ENCODE data around the gene GABRB1.

The GABRB1 gene

DNA sequence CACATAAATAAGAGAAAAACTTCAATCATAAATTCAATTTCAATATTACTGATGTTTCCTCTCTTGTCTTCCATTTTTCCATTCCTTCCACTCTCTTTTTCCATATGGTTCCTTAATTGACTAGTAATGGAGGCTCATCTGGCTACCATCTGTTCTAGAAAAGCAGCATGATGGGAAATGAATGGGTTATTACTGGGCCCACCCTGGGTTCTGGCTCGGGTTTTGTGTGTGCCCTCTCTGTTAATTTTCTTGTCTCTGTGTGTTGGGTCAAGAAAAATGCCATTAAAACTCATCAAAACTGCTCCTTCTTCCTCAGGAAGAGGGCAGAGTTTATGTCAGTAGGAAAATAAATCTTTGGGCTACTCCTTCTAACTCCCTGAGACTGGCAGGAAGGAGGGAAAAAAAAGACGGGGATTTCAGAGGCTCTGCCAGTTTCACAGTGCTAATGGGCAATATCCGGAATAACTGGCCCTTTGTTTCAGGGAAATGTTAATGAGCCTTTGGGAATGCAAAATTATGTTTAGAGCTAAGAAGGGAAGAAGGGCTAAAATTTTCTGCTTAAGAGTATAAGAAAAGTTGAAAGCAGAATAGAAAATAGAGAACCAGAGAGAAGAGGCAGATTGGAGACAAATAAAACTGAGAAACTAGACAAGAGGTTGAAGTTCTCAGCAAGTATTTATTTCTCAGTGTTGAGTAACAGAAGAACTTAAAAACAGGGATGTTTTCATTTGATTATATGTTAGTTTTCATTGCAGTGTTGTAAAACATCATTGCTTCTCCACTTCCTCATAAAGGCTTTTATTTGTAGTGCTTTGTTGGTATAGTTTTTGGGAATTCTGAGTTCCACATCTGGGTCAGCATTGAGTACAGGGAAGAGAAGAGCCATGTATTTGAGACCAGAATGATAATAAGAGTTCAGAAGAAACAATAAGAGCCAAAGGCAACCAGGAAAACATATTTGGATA lies 19.7 kb downstream of the GABRB1 start:
- DNase-seq: no peak

DNA sequence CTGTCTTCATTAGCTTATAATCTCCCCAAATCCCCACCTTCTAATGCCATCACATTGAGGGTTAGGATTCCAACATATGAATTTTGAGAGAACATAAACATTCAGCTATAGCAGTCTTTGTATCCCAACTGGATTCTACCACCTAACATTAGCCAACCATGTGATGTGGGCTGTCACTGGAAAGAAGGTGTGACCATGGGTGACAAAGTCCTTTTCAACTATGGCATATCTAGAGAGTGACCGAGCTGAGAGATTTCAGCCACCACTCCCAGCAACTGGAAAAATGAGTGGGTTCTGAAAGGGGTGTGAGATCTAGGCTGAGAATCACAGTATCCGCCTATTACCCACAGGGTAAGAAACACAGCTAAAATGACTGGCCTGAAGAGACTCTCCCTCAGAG lies 22.1 kb downstream of the GABRB1 start:
- DNase-seq: no peak

DNA sequence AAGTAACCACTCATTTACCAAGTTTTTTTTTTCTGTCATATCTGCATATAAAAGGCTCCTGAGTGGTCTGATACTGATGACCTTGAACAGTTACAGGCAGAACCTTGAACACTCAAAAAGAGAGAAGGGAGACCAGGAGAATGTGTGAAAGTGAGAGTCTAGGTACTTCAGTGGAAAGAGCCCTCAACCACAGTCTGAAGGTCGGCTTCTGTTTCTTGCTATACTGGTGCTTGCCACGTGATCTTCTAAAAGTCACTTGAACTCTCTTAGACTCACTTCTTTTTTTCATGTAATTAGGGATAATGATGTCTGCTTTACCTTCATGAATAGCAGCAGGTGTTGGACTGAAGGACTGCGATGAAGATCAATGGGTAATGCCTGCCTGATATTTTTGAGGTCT lies 22.8 kb downstream of the GABRB1 start:
- no peak for DNase-seq

DNA sequence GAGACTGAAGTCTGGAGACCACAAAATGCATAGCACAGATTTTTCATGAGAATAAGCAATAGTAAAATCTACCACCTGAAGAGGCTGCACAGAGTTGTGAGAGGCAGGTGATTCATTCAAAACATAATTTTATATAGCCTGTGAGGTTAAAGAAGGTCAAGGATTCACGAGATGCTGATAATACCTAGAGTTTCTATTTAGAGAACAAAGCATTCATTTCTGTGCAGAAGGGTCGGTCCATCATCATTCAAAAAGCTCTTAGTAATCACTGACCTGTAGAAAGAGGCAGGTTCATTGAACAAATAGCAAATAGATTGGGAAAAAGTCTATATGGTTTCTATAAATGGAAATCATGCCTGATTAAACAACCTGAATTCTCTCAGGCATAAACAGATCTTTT lies 26.6 kb downstream of the GABRB1 start:
- DNase-seq: no peak

DNA sequence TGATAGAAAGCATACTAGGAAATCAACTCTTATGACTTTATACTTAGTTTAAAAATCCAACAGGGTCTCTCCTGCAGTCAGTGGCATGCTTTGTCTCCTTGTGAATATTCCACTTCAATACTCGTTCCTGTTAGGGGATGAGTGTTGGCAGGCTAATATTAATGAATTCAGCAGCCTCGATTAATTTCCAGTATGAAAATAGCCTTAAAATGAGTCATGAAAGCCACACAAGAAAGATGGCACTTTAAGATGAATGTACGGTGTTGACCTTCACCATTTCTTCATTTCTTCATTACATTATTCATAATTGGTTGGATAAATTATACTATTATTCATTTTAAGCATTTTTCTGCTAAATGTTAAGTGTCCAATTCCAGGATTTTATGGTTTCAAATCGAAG lies 29.2 kb downstream of the GABRB1 start:
- DNase-seq: no peak

DNA sequence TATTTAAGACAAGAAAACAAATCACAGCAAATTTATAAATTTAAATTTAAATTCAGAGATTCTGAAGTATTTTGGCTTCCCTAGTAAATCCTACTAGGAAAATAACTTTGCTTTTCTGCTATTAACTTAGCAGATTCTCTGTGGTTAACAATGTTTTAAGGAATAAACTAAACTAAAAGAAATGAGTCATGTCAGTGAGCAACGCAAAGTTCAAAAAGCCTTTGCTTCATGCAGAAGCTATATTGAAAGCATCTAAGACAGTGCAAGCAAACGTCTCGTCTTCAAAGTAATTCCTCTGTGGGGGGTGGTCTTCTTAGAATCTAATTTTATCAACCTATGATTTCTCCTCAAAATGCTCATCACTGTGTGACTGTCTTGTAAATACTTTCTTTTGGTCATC lies 30.1 kb downstream of the GABRB1 start:
- DNase-seq: no peak

DNA sequence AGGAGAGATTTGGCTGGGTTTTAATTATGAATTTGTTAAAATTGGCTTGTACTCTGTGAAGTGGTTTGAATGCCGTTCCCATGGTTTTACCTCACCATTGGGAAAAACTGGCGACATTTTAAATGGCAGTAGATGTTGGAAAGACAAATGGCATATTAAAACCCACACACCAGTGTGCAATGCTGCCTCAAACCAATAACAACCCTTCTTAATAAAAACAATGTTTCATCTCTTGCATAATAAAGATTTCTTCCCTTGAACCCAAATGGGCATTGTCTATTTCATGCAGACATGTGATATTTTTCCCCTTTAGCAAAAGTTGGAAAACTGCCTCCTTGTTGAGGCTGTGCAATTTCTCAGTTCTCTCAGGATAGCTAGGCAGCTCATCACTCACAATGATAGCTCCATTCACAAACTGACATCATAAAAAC lies 33.7 kb downstream of the GABRB1 start:
- DNase-seq: no peak

DNA sequence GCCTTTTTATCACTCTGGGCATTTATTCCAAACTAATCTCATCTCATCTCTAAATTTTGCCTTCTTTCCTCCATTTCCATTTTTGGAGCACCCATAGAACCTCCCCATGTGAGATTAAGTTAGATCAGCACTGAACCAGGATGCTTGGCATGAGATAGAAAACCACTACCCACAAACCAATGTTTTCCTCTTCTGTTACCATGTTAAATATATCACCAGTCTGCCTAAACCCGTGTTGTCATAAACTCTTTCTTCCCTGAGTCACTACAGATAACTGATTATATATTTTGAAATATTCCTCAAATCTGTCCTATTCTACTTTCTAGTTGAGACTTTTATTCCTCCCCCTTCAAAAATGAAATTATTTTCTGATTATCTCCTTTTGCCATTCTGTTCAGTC lies 37.6 kb downstream of the GABRB1 start:
- no peak for DNase-seq

DNA sequence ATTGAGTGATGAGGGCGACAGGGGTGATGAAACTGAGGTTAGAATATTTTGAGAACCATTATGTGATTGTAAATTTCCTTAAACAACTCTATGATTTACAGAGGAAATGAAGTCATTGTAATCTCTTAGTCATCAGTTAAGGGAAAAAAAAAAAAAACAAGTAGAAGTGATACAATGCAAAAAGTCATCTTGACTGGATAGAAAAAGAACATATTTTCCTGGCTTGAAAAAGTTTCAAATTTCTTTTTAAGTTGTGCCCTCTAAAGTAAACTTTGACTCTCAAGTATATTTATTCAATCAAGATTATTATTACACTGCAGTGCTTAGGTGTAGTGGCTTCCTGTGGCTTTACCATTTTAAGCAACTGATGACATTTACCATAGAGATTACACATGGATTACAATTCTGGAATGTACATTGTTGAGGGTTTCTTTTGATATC lies 40.6 kb downstream of the GABRB1 start:
- DNase-seq: no peak

DNA sequence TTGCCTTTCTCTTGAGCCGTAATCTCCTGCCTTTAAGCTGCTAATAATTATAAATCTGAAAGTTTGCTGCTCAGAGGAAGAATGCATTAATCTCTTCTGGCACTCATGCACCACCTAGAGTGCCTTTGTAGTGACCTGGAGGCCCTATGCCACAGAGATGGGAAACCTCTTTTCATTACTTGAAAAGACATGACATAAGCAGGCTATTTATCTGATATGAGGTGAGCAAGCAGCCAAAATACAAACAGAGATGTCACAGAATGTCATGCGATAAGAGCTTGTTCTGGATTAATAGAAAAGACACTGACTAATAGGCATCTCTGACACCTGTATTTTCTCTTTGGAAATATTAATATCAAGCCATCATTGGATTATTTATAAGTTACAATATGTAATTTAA lies 42.3 kb downstream of the GABRB1 start:
- DNase-seq: no peak

DNA sequence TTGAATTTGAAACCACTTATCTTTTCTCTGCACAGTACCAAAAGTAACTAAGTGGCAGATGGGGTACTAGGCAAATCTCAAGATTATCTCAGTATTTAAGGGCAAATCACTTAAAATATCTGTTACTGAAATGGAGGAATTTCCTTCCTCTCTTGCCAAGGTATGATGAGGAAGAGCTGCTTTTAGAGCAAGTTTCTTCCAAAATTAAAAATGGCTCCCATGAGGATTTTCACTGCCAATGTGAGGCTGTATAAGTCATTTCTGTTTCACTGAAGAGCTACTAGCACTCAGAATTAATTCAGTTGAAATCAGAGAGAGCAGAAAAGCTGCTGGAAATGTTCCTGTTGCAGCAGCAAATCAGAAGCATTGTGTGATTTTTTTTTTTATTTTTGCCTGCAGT lies 43.4 kb downstream of the GABRB1 start:
- DNase-seq: no peak

DNA sequence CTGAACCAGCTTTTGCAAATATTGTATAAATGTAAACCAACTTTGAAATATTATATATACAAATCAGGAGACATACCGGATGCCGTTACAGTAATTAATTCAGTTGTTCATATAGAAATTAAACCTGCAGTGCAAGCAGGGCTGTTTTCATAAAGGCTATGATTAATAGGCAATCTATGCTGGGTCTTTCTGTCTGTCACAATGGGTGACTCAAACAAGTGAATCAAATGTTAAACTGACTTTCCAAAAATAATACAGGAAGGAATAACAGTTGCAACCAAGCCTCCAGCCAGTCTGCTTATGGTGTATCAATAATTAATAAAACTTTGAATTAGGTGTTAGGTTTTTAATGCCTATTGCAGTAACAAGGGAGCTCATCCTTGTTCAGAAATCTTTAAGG lies 43.9 kb downstream of the GABRB1 start:
- DNase-seq: no peak

DNA sequence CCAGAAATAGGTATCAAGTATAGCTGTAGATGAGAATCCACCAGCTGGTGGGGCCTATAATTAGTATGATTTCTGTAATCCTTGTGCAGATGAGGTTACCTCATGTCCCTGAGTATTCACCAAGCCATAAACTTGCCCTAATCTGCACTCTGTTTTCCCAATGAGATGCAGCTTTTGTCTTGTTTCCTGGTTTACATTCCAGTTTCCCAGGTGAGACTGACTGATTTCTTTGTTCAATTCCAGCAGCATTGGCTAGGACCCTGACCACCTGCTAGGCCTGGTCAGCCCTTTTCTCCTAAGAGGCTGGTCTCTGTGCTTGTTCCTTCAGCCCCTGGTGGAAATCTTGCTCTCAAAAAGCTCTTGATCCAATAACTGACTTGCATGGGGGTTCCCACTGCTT lies 44.6 kb downstream of the GABRB1 start:
- DNase-seq: no peak

DNA sequence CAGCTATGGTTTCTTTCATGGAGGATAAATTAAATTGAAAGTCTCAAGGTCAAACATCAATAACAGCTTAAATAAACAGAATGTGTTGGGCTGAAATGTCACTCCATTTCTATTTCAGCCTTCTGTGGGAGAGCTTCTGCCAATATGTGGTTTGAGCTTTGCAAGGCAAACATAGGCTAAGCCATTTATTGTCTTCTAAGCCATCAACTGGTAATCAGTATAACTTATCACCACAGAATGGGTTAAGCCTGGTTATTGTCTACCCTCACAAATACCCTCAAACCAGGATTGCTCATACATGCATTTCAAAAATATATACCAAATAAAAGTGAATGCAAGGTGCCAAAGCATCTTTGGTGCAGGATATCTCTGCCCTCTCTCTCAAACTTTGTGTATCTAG lies 52.7 kb downstream of the GABRB1 start:
- DNase-seq: no peak

DNA sequence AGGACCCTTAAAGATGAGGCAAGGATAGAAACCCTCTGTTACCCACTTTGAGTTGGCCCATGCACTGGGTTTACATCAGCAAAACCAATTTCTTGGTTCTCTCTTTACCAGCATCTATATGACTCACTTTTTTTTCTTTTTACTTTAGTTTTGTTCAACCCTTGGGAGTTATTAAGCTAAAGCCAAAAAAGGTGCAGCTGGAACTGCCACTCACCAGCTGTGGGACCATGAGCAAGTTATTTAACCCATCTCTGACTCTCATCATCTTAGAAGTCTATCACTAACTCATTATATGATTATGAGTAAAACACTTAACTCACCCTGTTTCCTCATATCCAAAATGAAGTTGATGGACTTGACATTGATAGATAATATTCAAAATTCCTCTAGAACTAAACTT lies 53.4 kb downstream of the GABRB1 start:
- no peak for DNase-seq

DNA sequence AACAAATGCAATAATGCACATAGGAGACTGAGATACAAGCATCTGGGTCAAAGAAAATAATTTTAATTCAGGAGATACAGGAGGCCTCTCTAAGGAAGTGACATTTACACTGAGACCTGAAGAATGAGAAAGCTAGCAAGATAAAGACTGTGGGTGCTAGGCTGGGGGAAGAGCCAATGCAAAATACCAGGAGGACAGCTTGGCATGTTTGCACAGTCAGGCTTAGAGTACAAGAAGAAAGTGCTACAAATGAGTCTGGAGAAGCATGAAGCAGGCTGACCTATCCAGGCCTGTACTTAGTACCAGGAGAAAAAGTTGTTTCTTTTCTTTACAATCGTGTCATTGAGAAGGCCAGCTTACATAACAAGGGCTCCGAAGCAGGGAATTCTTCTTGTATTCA lies 56.9 kb downstream of the GABRB1 start:
- no peak for DNase-seq

DNA sequence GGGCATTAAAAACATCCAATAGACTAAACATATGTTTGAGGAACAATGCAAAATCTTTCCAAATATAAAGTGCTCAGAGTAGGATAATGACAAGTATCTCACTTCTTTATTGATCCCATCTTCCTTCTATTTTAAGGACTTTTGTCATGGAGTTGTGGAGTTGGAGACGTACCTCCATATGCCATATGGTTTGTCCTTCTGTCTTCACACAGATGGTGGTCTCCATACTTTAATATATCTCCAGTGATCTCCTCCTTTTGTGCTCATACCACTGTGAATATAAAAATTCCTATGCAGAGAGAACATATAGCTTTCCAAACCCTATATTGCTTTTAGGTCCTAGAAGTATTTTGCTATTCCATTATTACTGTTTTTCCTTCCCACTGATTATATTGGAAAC lies 64.5 kb downstream of the GABRB1 start:
- DNase-seq: no peak

DNA sequence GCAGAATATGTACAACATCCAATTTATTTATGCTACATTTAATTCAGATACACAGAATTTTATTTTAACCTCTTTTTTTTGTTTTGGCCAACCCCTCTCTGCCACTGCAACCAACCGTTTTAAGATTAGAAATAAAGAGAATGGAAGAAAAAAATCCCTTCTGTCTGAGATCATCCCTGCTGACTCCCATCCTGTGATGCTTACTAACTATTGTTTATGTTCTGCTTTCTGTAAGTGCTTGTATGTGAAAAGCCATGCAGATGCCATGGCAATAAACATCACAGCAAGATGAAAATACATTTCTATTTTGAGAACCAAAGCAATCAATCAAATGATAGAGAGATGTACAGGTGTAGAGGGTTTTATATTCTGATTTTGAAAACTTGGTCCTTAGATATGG lies 70.1 kb downstream of the GABRB1 start:
- no peak for DNase-seq

DNA sequence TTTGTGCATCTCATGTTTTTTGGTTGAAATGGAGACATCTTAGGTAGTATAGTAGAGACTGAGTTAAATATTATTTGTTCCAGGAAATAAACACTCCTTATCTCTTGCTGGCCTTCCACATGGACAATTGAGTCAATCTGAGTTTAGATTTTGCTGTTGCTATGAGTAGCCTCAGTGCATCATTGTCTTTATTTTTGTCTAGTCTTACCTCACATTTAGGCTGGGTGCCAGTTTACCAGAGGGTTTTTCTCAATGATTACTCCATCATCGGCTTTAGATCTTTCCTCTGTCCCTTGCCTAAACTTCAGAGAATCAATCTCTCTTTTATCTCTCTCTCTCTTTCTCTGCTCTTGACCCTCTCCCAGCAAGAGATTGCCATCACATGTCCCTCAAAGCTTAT lies 73.6 kb downstream of the GABRB1 start:
- no peak for DNase-seq

DNA sequence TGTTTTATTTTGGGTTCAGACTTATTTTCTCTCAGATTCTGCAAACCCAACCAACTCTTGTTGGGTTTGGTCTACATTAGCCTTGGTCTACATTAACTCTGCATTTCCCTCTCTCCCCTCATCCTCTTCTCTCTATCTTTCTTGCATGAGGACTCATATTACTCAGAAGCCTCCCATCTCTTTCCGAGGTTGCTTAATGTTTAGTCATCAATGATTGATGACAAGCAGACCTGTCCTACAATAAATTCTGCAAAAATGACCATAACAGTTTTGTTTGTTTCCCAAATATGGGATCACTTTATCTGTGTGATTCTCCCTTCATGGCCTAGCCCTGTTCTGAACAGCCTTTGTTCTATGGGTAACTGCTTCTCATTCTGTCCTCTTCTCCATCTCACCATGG lies 75.2 kb downstream of the GABRB1 start:
- DNase-seq: no peak

DNA sequence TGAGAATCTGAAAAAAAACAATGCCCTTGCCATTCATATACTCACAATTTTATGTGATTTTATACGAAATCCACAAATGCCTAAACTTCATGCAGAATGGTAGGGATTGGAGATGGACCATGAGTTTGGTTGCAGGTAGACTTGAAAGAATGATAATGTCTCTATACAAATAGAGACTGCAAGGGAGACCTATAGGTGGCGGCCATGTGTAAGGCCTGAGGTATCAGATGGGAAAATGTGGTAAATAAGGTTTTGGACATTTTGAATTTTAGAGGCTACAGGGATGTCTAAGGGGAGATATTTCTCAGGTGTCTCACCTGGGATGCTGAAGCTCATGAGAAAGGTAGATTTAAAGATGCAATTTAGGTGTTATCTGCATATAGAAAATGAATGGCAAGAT lies 78.0 kb downstream of the GABRB1 start:
- DNase-seq: no peak

DNA sequence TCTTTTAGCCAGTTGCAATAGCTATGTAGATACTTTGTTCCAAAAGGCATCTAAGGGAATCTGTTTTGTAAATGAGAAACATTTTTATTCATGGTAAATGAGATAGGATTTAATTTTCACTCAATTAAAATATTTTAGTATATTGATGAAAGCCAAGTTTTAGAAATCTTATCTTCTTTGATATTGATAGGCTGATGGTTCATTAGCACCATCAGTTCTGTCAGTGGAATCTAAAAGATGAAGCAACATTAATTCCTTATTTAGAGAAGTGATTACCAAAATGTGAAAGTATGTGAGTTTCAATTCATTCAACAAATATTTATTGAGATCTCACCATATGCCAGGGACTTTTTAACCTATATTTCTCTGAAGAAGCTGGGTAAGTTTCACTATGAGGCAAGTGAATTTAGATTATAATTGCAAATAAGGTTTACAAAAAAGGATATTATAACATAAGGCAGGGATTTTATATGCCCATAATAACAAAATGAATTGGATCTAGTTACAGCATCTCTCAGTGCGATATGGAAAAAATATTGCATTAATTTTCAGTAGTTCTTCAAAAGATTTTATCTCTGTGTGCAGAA lies 79.3 kb downstream of the GABRB1 start:
- no peak for DNase-seq

DNA sequence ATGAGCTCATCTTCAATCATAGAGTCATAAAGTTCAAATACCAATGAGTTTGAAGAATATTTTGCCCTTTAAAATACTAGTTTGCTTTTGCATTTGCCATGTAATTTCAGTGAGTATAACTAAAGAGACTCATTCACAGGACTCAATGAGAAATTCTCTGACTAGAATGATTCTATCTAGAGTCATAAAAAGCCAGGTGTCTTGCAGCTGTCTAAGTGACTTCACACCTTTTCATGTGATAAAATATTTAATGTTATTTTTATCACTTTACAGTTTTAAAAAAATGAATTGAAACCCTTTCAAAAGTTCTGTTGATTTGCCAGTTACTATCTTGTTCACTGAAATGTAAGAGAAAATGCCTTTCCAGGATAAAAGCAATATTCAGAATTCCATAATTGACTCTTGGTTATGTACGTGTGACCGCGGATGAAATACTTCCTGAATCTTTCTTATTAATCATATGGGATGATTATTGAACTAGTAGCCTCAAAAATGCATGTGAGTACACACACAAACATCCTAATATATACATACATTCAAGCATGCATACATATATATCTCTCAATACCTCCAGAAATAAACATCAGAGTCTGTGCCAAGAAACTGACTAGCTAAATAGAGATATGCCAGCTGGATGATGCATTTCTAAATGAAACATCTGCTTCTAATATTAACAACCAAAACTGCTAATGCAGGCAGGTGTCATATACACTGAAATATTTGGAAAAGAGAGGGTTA lies 87.0 kb downstream of the GABRB1 start:
- DNase-seq: no peak

DNA sequence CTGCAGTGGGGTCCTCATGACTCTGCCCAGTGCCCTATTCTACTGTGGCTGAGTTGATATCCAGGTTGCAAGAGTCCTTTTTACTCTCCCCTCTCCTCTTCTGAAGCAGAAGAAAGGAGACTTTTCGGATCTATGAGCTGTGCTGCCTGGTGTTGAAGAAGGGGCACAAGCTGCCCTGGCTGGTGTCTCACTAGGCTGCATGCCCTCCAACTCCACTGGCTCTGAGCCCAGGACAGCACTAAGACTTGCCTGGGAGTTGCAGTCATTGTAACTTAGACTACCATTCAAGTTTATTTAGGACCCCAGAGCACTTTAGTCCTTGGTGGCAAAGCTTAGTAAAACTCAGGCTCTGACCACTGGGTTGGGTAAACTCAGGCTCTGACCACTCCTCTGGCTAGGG lies 89.4 kb downstream of the GABRB1 start:
- DNase-seq: no peak
